HK-2 (cell line): Measurements from ENCODE around the gene ZNF516.
A peak's percentile ranks its signal among the peaks of the same experiment; 100 is the strongest.

Experiments used
- DNase-seq: peaks from one replicate; pipeline ENCODE4 v3.0.0-alpha.2; 2018; ENCODE audit not compliant: unreplicated experiment

Gene ZNF516

GRCh38 chr18:76507830-76508385, 12.9 kb upstream of the ZNF516 start:
- DNase-seq: no peak

GRCh38 chr18:76506974-76507764, 12.1 kb upstream of the ZNF516 start:
- DNase-seq: no peak

GRCh38 chr18:76506395-76506794, 11.4 kb upstream of the ZNF516 start:
- DNase-seq: no peak

GRCh38 chr18:76505614-76506013, 10.6 kb upstream of the ZNF516 start:
- no peak for DNase-seq

DNA sequence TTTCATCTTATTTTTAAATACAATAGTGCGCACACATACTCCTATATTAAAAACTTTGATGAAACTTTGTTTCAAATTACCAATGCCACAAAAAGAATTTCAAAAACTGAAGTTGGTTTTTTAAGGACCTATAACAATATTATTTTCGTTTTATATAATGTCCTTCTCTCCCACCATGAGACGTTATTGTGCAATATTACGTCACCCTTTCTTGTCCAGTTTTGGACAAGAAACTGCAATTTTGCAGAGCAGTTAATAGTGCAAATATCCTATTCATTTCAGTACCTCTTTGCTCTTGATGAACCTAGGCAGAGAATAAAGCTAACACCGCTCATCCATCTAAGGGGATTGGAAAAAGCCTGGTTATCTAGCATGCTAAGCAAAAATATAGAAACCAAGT, 9.7 kb upstream of the ZNF516 start:
- no peak for DNase-seq

DNA sequence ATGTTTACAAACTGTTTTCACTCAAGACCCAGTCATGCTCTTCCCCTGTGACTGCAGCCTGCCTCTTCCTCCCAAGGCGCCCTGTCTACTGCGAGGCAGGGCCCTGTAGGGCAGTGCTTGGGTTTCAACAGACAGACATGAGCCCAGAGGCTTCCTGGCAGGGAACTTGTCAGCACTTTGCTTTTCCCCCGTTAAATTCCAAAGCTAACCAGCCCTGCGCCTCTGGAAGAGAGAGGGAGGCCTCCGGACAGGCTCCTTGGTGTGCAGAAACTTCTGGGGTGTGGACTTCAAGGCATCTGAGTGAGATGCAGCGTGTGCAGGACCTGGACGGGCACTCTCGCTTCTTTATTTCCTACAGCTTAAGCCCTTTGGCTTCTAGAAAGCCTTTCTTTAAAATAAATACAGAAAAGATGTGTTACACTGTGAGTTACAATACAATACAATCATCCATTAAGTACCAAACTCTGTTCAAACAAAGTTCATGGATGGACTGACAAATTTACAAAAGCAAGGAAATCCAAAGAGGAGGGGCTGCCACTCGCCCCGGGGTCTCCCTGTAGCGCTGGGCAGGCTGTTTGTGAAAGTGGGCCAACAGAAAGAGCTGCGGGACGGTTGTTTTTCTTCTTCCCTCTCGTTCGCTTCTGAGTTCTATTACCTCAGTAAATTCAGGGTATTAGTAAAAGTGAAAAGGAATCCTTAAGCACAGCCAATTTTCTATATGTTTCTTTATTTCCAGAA, 8.8 kb upstream of the ZNF516 start:
- no peak for DNase-seq

DNA sequence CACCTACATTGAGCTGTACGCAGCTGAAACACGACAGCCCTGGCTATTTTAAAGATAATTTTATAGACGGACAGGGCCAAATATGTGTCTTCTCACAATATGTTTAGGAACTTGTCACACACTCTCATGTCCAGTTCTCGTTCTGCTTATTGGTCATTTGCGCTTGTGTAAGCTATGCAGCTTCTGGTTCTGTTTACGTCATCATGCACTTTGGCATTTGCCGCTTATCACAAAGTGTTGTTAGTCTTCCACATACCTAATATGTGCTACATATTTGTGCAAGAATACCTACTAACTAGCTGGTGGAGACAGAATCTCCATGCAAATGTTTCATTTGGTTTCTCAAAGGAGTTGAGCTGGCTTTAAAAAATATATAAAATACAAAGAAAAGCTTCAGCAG, 7.5 kb upstream of the ZNF516 start:
- DNase-seq: no peak

GRCh38 chr18:76499637-76500340, 4.7 kb upstream of the ZNF516 start:
- no peak for DNase-seq

DNA sequence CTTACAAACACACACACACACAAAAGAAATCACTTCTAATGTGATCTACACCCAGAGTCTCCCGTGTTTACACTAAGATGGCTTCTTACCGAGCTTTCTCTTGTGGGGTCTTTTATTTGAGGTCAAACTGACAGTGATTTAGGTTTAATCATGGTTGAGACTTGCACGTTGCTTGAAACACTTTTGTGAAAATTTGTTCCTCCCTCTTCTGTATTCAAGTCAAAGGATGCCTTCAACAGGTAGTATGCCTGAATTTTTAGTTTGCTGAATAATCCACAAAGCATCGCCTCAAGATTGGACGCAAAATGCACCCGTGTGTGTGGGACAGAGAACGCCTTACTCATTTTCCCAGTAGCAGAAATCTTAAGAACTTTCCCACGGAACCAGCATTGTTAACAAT, 4.0 kb upstream of the ZNF516 start:
- DNase-seq: no peak

DNA sequence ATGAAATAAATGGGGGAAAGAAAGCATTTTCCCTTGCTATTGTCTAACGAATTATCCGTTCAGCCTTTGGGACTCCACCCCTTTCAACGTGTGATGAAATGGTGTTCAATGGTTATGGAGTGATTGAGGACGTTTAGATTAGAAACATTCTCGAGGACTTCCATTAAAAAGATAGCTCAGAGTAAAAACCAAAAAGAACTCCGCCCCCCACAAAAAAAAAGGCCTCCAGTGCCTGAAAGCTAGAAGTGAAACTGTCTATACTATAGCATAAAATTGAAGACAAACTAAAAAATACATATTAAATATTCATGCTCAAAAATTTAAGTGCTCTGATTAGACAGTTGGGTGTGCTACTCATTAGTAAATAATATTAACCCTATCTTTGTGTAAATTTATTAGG, 3.0 kb upstream of the ZNF516 start:
- no peak for DNase-seq

- DNase-seq: no peak
These were observed 2.0 kb upstream of the ZNF516 start for GRCh38 chr18:76497021-76497420.

- DNase-seq: no peak
These were observed 1.3 kb upstream of the ZNF516 start for GRCh38 chr18:76496194-76496890.

DNA sequence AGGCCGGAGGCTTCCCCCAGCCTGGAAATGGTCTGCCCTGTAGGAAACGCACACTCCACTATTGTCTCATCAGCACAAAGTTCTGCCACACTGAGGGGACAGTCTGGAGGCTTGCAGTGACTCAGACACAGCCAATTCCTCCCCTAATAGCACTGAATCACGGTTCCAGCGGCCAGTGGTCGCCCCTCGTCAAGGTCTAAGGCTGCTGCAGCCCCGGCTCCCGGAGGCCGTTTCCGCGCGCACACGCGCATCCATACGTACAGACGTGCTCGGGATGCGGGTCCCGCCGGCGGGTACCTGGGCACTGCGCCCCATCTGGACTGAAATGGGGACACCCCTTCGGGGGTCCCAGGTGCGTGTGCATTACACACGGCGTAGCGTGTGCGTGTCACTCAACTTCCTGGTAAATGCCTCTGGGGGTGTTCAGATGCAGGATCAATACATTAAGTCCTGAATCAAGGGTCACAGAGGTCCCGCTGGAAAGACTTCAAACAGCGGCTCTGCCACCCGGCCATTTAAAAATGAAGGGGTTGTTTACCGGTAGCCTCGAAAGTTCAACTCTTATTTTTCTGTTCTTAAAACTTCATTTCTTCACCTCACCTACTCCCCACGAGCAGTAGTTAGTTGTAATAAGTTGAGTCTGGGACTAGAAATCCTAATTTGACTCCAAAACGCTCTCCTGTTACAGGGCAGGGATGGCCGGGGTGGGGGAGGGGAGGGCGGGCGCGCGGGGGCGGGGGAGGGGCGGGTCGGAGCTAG, 572 bp upstream of the ZNF516 start:
- peak; percentile 16 for DNase-seq

- DNase-seq: peak; percentile 16
These were observed 624 bp downstream of the ZNF516 start for GRCh38 chr18:76494231-76495005.

- DNase-seq: no peak
These were observed 1.6 kb downstream of the ZNF516 start for GRCh38 chr18:76493213-76494161.

DNA sequence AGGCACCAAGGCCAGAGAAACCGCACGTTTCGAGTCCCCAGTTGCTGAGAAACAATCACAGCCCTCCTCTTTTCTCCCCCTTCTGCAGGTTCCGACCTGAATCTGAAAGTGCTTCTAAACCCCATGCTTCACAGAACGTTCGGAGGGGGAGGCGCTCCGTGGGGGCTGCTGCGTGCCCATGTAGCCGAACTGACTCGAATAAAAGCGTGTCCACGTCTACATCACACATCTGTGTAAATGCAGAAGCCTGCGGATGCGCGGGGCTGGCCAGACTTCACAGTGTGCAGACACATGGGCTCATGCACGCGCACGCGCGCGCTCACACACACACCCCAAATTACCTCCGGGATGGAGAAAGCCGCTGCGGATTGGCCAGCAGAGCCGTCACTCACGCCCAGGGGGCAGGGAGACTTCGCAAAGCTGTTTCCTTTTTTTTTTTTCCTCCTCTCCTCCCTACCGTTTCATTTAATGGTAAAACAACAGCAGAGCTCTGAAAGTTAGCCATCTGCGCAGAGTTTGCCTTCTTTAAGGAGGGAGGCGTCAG, 2.3 kb downstream of the ZNF516 start:
- DNase-seq: peak; percentile 94

DNA sequence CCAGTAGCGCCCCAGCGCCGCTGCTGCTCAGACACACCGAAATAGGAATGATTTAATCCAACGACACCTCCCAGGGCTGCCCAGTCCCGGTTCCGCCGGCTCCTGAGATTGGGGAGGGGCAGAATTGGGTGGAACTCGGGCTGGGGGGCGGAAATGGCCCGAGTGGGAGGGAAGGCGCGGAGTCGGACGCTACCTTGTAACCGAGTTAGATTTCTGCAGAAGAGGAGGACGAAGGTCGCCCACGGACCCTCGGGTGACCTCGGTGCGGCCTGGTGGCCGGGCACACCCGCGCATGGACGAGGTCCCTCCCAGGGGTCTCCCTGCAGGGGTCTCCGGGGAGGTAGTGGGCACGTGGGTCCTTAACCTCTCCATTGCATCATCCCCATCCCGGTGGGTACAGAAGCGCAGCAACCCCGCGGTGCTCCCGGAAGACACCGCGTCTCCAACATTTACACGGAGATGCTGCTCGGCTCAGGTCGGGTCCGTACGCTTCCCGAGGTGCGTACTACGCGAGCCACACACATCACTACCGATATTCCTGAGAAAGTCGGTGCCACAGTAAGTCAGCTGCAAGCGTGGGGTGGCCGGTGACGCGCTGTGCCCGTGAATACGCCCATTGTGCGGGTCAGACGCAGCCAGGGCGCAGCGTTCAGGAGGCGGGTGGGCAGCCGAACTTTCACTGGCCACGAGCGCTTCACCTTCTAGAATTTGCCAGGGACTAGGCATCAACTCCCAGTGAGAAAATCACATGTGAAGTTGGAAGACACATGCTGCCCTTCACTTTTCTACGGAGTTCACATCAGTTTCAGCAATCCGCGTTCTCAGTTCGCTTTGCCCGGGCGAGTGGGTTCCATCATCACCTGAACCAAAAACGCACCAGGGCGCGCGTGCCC, 3.0 kb downstream of the ZNF516 start:
- peak; percentile 34 for DNase-seq

GRCh38 chr18:76491473-76491775, 3.6 kb downstream of the ZNF516 start:
- DNase-seq: peak; percentile 70
